H4 (cell line): Measurements from ENCODE around the gene RNASEH2A. TPM values are rescaled to one million over a fixed set of nuclear protein-coding genes. Genes with fewer than 3 reads are reported as not detected.

ENCODE experiments used
- DNase-seq: peaks from one replicate; pipeline ENCODE4 v3.0.0-alpha.2; 2015; ENCODE audit warnings: low spot score
- total RNA-seq: library from RNA; depleted of rRNA; stranded (reverse); fragments of >200 nt; shearing (Covaris generic); gene quantifications from 2 replicates; pipeline ENCODE4 v1.2.3, GENCODE V29; 2014; rRNA removed

The RNASEH2A gene
- total RNA-seq = 74.2 and 92.1 TPM in 2 replicates

GRCh38 chr19:12806242-12807081 lies at the start of gene RNASEH2A:
TSS of gene RNASEH2A (plus strand) at chr19:12806584. CDS start at chr19:12806674, 90 bp downstream.
- DNase-seq = peak; percentile 90

GRCh38 chr19:12757544-12758274 lies 48.7 kb upstream of the RNASEH2A start:
- DNase-seq = peak; percentile 42

- DNase-seq = no peak
Observed at GRCh38 chr19:12759686-12760085, 46.7 kb upstream of the RNASEH2A start.

GRCh38 chr19:12763100-12763499 lies 43.3 kb upstream of the RNASEH2A start:
- DNase-seq = no peak

DNA sequence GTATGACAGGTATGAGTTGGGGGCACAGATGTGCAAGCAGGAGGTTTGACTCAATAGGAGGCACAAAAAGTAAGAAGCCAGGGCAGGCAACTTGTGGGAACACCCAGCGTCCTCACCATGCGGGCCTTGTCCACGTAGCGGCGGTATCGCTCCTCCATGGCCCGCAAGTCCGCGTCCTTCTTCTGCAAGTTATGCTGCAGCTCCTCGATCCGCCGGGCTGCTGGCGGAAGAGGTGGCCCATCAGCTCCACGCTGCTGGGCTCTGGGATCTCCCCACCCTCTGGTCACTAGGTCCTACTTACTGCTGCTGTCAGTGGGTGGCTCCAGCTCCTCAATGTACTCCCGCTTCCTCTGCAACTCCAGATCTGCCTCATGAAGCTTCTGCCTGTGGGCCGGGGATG lies 41.7 kb upstream of the RNASEH2A start:
- DNase-seq = no peak

- no peak for DNase-seq
Observed at GRCh38 chr19:12766051-12766521, 40.3 kb upstream of the RNASEH2A start.

- DNase-seq = no peak
Observed at GRCh38 chr19:12767150-12767549, 39.2 kb upstream of the RNASEH2A start.

DNA sequence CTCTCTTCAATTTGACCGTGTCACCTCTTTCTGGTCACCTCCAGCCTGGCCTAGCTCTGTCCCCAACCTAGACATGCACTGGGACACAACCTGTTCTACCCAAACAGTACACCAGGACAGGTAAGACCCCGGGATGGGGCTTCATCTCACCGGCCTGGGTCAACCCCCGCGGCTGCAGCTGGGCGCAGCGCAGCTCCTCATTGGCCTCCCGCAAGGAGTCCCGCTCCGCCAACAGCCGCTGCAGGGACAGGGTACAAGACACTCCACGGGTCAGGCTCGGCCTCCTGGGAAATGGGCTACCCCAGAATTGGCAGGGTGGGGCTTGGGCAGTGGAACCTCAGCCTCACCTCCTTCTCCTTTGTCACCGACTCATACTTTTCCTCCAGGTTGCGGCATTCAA lies 38.7 kb upstream of the RNASEH2A start:
- no peak for DNase-seq

GRCh38 chr19:12769689-12770088 lies 36.7 kb upstream of the RNASEH2A start:
- no peak for DNase-seq

DNA sequence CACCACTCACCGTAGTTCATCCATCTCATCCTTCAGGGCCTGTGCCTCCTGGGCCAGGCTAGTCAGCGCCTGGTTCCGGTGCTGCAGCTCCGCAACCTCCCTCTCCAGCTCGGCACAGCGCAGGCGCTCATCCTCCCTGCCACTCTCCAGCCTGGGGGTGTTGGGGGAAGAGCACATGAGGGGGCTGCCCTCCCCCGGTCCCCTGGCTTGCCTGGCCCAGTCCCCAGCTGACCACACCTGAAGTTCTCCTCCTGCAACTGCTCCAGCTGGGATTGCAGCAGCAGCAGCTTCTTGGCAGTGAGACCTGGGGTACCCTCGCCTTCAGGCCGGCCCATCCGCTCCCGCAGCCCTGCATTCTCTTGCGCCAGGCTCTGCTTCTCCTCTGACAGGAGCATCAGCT lies 35.5 kb upstream of the RNASEH2A start:
- DNase-seq = no peak

DNA sequence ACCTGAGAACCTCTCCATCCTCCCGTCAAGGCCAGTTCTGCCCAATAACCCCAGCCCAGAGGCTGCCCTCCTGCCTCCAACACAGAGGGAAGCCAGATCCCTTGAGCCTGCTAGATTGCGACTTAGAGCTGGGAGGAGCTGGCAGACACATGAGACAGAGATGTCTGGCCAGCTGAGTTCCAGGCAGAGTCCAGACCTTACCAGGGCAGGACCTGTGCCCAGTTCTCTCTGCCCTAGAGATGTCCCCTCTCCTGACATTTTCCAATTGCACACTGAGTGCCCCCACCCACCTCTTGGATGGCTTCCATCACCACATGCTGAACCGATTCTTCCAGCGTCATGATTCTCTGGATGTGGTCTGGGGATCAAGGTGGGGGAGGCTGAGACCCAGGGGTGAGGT lies 34.1 kb upstream of the RNASEH2A start:
- no peak for DNase-seq

DNA sequence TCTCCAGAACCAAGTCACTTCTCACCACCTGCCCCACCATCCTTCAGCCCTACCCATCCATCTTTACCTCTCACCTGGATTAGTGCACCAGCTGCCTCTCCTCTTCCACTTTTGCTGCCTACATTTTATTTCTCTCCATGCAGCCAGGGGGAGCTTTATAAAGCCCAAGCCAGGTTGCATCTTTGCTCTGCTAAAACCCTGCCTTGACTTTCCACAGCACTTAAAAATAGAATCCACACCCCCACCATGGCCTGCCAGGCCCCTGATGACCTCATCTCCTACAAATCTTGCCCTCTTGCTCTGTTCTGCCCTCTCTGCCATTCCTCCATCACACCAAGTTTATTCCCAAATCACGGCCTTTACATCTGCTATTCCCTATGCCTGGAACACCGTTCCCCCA lies 32.8 kb upstream of the RNASEH2A start:
- no peak for DNase-seq

DNA sequence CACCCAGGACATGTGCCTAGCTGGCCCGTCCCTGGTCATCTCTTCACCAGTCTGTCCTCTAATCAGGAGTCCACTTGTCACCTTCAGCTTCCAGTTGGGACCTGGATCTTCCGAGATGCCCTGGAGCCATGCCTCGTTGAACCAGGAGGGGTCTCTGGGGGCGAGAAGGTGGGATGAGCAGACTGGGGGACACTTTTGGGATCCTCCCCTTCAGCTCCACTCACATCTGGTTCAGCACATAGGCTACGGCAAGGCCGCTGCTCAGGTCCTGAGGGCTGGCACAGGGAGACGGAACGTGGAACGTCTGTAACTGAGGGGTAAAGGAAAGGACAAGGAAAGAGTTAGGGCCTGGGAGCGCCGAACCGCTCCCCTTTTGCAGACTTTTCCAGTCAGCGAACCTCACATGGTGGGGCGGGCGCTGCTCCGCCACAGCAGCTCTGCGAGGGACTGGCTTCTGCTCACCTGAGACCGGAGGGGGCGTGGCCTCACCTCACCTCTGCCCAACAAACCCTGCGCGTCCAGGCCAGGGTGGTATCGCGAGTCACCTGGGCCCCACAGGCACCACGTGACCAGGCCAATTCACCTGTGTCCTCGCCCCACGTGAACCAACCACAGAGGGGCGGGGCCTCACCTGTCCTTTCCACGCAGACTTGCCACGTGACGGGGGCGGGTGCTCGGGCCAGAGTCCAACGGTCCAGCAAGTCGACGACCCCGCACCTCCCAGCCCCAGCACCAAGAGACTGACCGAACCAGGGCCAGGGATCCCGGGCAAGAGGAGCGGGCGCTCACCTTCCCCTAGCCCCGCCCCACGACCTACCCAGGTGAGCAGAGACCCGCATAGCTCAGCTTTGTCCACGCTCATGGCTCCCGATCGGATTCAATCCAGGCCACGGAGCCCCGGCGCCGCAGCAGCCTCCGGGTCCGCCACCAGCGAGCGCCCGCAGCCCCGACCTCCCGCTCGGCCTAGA lies 31.5 kb upstream of the RNASEH2A start, which contains the start of gene HOOK2:
HOOK2 (minus strand) TSS at position 965 of the 968 bp plus-strand sequence; CDS start at position 862, 103 bp downstream.
- DNase-seq = no peak

- DNase-seq = no peak
Observed at GRCh38 chr19:12777217-12778016, 29.0 kb upstream of the RNASEH2A start.

DNA sequence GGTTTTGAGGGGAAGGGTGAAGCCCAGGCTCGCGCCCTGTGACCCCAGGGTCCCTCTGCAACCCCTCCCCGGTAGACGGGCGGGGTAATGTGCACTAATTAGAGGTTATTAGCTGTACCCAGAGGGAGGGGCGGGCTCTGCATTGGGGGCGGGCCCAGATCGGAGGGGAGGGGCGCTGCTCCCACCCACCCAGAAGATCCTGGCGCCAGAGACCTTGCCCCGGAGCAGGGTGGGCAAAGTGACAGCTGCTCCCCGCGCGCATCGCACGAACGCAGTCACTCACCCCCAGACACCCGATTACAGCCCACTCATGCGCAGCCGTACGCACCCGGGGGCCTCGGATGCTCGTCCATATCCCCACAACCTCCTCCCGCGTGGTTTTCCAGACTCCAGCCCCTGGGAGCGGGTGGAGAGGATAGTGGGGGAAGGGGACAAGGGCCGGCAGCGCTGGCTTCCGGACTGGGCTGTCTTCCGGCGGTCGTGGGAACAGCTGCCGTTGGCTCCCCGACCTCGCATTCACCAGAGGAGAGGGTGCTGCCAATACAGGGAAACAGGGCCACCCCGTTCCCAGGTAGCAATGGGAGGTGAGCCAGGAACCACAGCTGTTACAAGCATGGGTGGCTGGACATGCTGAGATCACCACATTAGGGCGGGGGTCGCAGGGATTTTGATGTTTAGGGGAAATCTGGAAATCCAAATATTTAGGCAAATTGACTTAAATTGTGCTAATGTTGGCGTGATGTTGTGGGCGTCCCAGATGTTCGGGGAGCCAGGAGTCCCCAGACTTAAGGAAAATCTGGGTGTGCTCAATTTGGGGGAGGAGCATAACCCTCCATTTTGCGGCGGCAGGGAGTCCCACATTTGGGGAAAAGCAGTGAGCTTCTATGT lies 28.1 kb upstream of the RNASEH2A start:
- DNase-seq = peak; percentile 82

DNA sequence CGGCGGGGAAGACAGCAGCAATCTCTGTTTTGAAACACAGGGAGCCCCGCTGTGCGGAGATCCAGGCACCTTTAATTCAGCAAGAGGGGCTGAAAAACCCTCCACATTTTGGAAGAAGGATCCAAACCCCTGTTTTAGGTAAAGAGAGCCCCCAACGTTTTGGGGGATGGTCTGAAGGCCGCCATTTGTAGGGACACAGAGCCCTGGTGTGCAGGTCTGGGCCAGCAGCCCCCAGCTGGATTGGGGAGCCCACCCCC lies 27.6 kb upstream of the RNASEH2A start:
- DNase-seq = no peak

DNA sequence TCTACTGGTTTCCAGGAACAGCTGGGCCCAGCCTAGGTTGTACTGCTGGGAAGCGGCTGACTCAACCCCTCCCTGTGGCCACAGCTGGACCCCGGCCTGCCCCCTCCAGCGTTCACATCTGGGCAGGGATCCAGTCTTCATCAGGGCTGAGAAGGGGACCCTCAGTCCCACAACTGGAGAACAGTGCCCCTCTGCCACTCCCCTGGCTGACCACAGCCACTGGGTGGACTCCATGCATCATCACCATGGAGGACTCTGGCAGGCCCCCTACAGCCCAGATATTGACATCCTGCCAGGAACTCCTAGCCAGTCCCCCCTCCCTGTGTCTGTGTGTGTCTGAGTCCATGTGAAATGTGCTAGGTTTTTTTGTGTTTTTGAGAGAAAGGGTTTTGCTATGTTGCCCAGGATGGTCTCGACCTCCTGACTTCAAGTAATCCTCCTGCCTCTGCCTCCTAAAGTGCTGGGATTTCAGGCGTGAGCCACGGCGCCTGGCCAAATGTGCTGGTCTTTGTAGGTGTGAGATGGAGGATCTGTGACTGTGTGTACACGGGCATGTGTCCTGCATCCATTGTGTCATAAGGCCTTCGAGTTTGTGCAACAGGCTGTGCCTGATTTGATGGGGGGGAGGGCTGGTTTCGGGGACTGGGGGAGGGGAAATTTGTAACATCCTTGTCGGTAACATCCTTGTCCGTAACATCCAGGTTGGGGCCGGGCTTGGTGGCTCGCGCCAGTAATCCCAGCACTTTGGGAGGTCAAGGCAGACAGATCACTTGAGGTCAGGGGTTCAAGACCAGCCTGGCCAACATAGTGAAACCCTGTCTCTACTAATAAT lies 27.0 kb upstream of the RNASEH2A start:
- DNase-seq = peak; percentile 82

GRCh38 chr19:12782174-12782423 lies 24.3 kb upstream of the RNASEH2A start:
- no peak for DNase-seq
